NOMO-1 (cell line): ENCODE data around the gene ZNF740.
"Not testable (repeated sequence)": the region's sequence is repeated elsewhere in the genome, so short reads cannot be mapped to it uniquely, and the experiment has no call there.

ENCODE experiments used
- DNase-seq, 2 experiments: peaks; one replicate each; lab custom pipeline; 2025; ENCODE audit not compliant: unreplicated experiment in 2 of 2; lab: John Stamatoyannopoulos, UW

ZNF740 gene

DNA sequence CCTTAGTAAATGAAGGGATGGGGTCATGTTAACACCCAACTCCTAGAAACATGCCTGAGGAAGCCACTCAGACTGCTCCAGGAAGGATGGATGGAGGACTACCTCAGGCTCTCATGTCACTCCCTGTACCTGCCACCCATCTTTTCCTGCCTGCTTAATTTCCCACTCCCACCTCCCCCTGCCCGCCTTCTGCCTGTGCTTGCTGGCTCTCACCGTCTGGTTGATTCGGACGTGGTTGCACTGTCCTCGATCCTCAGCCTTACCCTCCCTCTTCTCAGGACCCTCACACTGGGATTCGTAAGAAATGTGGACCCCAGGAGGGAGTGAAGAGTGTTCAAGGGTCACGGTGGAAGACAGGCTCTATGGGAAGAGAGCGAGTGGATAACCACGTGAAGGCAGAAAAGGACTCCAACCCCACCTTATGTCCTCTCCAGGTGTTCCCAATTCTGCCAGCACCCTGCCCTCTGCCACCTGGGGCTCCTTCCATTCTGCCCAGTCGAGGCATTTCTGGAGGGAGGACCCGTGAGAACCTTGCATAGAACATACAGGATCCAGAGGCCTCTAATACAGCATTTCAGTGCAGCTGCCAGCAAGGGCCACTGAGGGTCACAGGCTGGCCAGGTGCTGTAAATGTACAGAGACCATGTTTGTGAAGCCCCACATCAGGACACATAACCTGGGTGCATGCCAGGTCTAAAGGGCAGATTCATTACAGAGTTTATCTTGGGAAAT, 13.6 kb downstream of the ZNF740 start:
- no peak for DNase-seq

DNA sequence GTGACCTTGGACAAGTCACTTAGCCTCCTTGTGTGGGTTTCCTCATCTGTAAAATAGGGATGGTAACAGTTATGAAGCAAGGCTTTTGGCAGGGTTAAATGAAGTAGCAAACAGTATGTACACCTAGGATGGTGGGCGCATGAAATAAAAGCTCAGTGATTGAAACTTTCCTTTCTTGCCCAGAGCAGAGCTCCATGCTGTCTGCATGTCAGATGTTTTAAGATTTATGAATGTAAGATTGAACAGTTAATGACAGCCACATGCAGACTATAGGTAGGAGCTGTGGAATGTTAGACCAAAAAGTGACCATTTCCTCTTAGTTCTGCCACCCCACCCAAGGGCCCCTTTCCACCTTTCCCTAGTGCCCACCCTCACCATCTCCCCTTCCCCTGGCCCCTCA, 14.5 kb downstream of the ZNF740 start:
- DNase-seq, result no peak

DNA sequence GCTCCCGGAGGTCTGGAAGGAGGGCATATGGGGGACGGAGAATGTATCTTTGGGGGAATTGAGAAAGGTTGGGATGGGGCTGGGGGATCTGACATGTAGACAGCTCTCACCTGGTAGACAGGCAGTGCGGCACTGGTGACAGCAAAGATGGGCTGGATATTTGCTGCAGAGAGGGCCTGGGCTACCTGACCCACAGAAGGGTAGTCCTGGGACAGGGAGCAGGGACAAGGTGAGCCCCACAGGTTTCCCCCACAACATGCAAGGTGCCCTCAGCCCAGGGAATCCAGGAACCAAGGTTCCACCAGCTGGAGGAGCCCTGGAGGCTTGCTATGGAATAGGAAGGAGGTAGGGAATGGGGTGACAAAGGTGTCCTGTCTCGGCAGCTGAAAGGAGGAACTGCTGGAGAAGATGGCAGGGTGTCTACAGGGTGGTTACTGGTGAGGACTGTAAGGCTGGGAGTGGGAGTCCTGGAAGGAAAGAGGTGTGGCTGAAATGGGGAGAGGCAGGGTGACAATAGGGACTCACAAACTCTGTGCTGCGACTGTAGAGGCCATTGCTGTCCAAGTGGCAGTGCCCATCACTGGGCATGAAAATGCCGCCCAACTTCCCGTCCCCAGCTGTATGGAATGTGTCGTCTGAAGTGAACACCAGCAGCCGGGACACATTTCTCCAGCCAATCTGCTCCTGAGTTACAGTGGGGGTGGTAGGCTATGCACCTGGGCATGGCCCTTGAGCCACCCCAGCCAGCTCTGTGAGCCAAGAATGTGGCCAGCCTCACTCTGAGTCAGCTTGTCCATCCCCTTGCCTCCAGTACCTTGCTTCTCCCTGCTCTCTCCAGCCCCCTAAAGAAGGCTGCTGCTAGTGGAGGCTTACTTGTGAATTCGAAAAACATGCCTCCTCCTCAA, 15.2 kb downstream of the ZNF740 start:
- no peak for DNase-seq

DNA sequence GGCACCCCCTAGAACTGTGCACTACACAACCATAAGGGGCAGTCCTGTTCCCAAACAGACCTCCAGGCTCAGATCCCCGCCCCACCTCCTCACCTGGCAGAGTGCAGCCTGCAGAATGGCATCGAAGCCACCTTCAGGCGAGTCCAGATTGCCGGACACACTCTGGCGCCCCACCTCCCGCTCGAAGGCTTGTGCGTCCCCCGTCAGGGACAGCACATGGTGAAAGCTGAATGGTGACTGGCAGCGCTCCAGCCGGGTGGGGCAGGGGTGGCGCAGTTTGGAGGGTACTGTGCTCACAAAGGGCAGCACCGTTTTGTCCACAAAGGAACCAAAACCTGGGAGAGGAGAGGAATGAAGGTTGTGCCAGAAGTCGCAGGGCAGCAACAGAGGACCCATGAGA, 16.0 kb downstream of the ZNF740 start:
- no peak for DNase-seq

DNA sequence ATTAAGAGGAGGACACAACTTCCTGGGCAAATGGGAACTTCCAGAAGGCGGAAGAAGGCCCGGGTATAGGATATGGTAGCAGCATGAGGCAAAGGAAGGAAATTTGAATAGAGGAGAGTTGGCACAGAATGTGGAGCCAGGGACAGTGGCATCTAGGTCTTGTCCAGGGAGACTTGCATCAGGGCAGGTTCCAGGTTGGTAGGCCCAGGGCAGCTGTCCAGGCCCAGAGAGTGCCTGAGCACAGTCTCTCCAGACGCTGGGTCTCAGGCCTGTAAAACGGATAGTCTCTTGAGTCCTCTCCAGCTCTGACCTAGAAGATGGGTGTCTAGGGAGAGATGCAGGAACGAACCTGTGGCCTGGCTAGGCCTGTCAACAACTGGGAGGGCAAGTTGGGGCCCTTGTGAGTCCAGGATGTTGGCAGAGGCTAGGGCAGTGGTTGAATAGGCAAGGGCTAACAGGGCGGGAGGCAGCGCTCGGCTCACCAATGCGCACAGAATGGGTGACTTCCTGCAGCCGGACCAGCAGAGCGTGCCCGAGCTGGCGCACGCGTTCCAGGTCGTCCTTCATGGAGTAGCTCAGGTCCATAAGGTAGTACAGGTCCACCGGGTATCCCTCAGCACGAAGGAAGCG, 16.6 kb downstream of the ZNF740 start:
- no peak for DNase-seq

DNA sequence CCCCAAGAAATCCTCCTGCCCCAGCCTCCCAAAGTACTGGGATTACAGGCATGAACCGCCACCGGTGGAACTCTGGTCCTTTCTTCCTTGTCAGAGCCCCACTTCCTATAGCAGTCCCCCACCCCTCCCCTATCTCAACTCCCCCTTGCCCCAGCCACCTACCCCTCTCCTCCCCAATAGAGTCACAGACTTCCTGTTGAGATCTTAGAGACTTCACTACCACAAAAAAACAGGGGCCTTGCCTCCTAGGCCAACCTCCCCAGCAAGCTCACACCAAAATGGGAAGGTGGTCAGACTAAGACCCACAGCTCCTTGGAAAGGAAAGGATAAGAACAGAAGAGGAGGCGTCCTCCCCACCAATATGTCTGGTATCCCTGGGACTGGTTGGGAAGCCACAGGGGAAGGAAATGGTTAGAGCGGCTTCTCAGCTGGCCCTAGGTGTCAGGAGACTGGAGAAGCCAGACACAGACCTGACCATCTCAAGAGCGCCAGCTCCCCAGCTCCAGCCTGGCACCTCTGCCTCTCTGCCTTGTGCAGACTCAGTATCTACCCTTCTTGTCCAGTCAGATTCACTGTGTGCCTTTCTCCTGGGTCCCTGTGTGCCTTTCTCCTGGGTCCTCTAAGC, 18.1 kb downstream of the ZNF740 start:
- DNase-seq, result no peak

DNA sequence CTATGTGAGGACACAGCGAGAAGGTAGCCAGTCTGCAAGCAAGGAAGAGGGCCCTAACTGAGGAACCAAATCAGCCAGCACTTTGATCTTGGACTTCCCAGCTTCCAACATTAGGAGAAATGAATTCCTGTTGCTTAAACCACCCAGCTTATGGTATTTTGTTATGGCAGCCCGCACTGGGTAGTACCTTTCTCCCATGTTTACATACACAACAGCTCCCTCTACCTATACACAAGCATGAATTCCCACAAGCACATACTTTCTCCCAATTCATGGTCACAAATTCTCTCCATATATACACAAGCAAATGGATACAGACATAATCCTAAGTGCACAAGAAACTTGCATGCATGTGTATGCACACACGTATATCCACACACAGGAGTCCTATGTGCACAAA, 19.2 kb downstream of the ZNF740 start:
- DNase-seq, result no peak

DNA sequence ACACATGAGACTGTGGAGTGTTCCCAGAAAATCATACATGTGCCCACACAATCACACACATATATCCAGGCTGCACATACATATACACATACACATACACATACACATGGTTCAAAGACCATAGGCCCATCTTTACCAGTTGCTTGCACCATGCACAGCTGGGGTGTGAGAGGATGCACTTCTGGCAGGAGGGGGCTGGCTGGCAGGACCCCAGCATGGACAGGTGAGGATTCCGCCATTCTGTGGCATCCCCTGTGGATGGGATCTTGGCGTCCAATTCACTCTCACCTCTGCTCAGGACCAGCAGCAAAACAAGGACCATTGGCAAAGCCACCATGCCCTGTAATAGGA, 19.6 kb downstream of the ZNF740 start:
- DNase-seq, result no peak

DNA sequence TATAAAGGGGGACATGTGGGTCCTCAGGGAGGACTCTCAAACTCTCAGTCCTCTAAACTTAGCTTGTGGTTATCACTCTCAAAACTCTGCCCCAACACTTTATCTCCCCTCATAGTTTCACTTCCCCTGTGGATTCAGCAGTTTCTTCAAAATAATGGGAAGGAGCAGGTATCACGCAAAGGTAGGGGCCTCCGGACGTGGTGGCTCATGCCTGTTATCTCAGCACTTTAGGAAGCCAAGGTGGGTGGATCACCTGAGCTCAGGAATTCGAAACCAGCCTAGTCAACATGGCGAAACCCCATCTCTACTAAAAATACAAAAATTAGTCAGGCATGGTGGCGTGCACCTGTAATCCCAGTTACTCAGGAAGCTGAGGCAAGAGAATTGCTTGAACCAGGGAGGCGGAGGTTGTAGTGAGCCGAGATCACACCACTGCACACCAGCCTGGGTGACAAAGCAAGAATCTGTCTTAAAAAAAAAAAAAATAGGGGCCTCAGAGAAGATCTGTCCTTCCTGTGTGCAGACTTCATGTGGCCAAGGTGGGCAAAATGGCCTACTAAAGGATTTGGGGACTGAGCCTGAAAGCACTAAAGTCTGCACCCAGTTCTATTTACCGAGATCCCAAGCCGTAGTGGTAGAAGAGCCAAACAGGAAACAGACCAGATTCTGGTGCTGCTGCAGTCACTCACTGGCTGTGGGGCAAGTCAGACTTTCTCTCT, 20.1 kb downstream of the ZNF740 start:
- DNase-seq, result peak; percentile 34 to 83

DNA sequence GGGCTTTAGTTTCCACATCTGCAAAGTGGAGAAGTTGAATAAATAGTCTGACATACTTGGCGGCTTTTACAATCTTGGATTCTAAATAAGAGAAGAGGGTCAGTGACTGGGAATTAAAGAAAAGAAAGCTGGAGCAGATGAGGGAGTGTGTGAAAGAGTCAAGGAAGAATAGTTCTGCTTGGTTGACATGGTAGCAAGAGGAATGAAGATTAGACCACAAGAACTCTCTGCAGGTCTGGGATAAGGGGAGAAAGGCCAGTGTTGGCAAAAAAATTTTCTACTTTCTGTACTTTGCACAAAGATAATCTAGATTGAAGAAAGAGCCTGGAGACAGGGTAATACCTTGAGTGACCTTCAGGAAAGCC, 20.6 kb downstream of the ZNF740 start:
- DNase-seq, result no peak

DNA sequence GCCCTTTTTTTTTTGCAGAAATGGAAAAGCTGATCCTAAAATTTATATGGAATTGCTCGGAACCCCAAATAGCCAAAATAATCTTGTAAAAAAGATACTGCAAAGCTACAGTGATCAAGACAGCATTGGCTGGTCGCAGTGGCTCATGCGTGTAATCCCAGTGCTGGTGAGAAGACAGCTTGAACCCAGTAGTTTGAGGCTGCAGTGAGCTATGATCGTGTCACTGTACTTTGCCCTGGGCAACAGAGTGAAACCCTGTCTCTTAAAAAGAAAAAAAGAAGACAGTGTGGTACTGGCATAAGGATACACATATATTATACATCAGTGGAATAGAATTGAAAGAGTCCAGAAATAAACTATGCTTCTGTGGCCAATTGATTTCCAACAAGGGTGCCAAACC, 21.1 kb downstream of the ZNF740 start:
- DNase-seq, result no peak

DNA sequence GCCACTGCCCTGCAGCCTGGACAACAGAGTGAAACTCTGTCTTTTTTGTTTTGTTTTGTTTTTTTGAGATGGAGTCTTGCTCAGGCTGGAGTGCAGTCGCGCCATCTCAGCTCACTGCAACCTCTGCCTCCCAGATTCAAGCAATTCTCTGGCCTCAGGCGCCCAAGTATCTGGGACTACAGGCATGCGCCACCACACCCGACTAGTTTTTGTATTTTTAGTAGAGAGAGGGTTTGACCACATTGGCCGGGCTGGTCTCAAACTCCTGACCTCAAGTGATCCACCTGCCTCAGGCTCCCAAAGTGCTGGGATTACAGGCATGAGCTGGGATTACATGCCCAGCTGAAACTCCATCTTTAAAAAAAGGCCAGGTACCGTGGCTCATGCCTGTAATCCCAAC, 21.8 kb downstream of the ZNF740 start:
- not testable (repeated sequence) for DNase-seq

DNA sequence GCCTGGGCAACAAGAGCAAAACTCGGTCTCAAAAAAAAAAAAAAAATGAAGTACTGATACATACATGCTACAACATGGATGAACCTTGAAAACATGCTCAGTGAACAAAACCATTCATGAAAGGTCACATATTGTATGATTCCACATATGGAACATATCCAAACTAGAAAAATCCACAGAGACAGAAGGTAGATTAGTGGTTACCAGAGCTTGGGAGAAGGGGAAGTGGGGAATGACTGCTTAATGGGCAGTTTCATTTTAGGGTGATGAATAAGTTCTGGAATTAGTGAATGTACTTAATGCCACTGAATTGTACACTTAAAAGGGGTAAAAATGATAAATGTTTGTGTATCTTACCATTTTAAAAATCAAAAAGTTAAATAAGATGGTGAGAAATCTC, 23.8 kb downstream of the ZNF740 start:
- peak in 1 of 2 experiments; percentile 10 for DNase-seq

DNA sequence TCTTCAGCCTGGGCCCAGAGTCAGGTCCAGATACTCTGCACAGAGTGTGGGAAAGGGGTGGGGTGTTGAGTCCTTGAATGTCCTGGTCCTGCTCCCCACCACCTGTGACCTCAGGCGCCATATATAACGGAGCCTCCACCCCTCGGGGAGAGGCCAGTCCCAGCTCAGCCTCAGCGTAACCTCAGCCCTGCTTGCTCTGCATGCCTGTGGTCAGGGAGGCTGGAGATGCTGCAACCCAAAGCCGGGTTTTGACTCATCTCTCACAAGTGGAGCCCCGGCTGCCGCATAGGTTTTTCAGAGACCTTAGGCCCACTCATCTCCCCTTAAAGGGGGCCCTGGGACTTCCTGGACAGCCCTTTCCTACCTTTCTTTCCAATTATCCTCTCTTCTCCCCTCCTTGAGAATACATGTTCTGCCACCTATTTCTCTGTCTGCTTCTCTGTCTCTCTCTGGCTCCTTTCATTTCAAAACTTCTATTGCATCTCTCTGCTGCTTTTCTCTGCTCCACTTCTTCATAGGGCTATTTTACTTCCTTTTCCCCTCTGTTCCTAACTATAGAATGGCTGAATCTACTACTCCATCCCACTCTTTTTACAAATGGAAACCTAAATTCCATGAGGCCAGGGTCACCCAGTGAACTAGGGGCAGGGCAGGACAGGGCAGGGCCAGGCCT, 25.4 kb downstream of the ZNF740 start:
- peak; percentile 46 to 68 for DNase-seq

DNA sequence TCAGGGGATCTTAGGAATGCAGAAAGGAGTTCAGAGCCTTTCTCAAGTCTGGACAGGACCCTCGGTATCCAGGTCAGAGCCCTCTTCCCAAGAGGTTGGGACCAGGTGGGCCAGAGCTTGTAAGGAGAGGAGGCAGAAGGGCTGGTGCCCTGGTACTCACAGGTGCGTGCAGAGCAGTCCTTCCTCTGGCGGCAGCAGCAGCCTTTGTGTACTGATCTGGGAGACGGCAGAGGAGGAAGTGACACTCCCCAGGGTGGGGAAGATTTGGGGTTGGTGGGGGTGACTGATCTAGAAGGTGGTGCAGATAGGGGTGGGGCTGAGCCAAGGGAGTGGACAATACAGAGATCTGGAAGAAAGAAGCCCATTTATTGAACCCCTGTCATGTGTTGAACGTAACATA, 26.5 kb downstream of the ZNF740 start, which contains the start of gene ITGB7:
Gene ITGB7 (minus strand): TSS at position 210 of the 400 bp plus-strand sequence. CDS start 6,808 bp downstream, outside the sequence.
- DNase-seq, result peak; percentile 31 to 71

DNA sequence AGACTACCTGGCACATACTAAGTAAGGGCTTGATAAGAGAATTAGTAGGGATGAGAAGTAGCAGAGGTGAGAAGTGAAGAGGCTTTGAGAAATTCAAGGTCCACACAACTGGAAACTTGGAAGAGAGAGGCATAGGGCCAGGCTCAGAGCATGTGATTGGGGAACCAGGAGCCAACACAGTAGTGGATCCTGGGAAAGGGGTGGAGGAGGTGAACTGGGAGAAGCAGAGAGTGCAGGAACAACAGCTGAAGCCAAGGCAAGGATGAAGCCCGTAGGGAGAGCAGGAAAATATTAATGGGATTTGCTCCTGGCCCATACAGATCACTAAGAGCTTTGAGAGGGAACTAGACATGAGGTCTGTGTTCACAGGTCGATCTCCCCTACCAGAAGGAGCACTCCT, 27.9 kb downstream of the ZNF740 start:
- DNase-seq, result no peak

DNA sequence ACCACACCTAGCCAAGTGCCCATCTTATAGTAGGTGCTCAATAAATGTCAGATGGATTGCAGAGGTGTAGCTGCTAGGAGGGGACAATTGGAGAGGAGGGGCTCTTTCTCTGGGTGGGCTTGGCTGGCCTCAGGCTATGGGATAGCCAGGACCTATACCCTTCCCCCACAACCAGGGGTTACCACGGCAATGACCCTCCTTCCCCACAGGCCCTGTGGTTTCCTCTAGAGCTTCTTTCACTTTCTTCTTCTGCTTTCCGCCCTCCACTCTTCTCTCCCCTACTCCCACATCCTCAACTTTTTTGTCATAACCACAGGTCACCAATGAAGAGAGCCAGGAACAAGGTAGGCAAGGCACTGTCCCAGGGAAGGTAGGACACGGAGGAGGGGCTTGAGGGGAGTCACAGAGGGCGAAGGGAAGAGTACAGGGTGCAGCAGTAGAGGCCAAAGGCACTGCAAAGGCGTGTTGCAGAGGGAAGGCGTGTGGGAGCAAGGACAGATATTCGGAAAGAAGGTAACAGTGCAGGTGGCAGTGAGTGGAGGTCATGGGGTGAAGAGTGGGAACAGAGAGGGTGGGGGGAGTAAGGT, 28.4 kb downstream of the ZNF740 start:
- peak; percentile 82 for DNase-seq

DNA sequence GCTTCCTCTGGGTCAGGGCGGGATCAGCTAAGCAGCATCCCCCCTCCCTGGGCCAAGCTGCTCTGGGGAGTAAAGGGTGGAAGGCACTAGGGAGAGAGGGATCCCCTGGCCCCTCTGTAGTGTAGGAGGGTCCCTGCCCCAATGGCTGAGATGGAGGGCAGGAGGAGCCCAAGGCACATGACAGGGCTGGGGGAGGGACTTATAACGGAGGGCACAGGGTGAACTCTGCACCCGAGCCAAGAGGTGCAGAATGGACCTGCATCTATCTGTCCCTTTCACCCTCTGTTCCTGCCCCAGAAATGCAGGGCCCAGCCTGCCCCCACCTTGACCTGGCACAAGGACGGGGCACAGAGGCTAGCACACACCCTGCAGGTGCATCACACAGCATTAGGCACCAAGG, 30.3 kb downstream of the ZNF740 start:
- DNase-seq, result no peak

DNA sequence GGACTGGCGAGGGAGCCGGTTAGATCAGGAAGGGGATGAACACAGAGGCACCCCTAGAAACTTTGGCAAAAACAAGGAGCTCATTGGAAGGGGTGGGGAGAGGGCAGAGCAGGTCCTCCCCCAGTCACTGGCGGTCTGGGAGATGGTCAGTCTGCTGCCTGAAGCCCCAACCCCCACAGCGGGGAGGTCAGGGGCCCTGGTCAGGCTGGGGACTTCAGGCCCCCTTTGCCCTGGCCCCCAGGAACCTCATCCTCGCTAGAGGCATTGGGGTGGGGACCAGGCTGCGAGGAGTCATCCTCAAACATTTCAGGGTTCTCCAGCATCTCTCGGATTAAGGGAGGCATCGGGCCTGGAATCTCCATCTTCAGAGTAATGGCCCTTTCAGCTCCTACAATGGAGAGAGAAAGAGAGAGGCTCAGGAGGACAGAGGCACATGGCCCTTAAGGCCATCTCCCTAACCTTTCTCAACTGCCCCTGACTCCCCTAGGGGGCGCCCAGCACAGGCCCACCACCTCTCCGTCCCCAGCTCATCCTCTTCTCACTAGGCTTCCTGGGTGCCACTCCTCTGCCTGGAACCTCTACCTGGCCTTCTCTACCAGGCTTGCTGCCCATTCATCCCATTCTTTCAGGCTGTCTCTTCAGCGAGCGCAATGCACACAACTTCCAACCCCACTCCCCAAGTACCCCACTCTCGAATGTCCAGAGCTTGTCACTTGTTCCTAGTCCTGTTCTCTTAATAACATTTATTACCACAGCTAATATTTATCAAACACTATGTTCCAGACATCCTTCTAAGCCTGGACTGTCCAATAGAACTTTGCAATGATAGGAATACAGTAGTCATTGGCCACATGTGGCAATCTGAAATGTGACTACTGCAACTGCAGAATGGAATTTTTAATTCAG, 31.2 kb downstream of the ZNF740 start:
- no peak for DNase-seq
